Left renal pelvis (tissue), 4 donors: ENCODE data around the gene NLK. TPM values are rescaled to one million over a fixed set of nuclear protein-coding genes. Genes with fewer than 3 reads are reported as not detected.
A peak's percentile ranks its signal among the peaks of the same experiment; 100 is the strongest.

Source experiments
- DNase-seq, 4 donors: peaks; one replicate each; pipeline ENCODE4 v3.0.0-alpha.2; 2013; ENCODE audit warnings: low read depth in 4 of 4, low spot score in 3 of 4
- polyA plus RNA-seq, 4 donors: library from polyadenylated mRNA; unstranded; fragments of 120-200 nt; gene quantifications; one replicate each; pipeline ENCODE4 v1.2.1, GENCODE V29; 2013; ENCODE audit not compliant: insufficient read length in 4 of 4

NLK gene
- polyA plus RNA-seq, 4 donors = 18.7 to 53.7 (median 50.8) TPM

- DNase-seq = no peak
Observed at GRCh38 chr17:28105501-28105900, 63.0 kb downstream of the NLK start.

- no peak for DNase-seq
Observed at GRCh38 chr17:28110184-28110583, 67.7 kb downstream of the NLK start.

GRCh38 chr17:28112181-28112580, 69.7 kb downstream of the NLK start:
- DNase-seq = no peak

- DNase-seq = no peak
Observed at GRCh38 chr17:28112606-28113005, 70.1 kb downstream of the NLK start.

- no peak for DNase-seq
Observed at GRCh38 chr17:28113269-28113668, 70.8 kb downstream of the NLK start.

GRCh38 chr17:28115046-28115445, 72.6 kb downstream of the NLK start:
- DNase-seq = no peak

- no peak for DNase-seq
Observed at GRCh38 chr17:28117304-28117703, 74.8 kb downstream of the NLK start.

- no peak for DNase-seq
Observed at GRCh38 chr17:28118362-28118761, 75.9 kb downstream of the NLK start.

- DNase-seq = no peak
Observed at GRCh38 chr17:28119046-28119445, 76.6 kb downstream of the NLK start.

GRCh38 chr17:28119560-28119959, 77.1 kb downstream of the NLK start:
- no peak for DNase-seq

- DNase-seq = no peak
Observed at GRCh38 chr17:28120766-28121165, 78.3 kb downstream of the NLK start.

- no peak for DNase-seq
Observed at GRCh38 chr17:28124962-28125361, 82.5 kb downstream of the NLK start.

- DNase-seq = no peak
Observed at GRCh38 chr17:28125526-28126378, 83.3 kb downstream of the NLK start.

GRCh38 chr17:28127196-28127595, 84.7 kb downstream of the NLK start:
- DNase-seq = no peak

- no peak for DNase-seq
Observed at GRCh38 chr17:28128779-28129178, 86.3 kb downstream of the NLK start.

- DNase-seq = no peak
Observed at GRCh38 chr17:28130472-28130871, 88.0 kb downstream of the NLK start.

- peak in 3 of 4 donors; percentile 42 to 50 (median 42) for DNase-seq
Observed at GRCh38 chr17:28131599-28131998, 89.1 kb downstream of the NLK start.

- DNase-seq = no peak
Observed at GRCh38 chr17:28133562-28133970, 91.1 kb downstream of the NLK start.

- no peak for DNase-seq
Observed at GRCh38 chr17:28136923-28137322, 94.4 kb downstream of the NLK start.

- DNase-seq = no peak
Observed at GRCh38 chr17:28139822-28140221, 97.3 kb downstream of the NLK start.

- no peak for DNase-seq
Observed at GRCh38 chr17:28141313-28141712, 98.8 kb downstream of the NLK start.

- no peak for DNase-seq
Observed at GRCh38 chr17:28141773-28142172, 99.3 kb downstream of the NLK start.

- no peak for DNase-seq
Observed at GRCh38 chr17:28142305-28142704, 99.8 kb downstream of the NLK start.
